ENCODE results near the gene FAM120B.

FAM120B gene

GRCh38 chr6:170444056-170444591 is 137.6 kb downstream of the FAM120B start:
- no peak for DNase-seq (ENCODE audit: low spot score)

GRCh38 chr6:170444811-170445211 is 138.3 kb downstream of the FAM120B start:
- no peak for DNase-seq (ENCODE audit: low spot score)

- no peak for DNase-seq (ENCODE audit: low spot score)
These were observed 138.9 kb downstream of the FAM120B start for GRCh38 chr6:170445487-170445886.

GRCh38 chr6:170445971-170446370 is 139.4 kb downstream of the FAM120B start:
- no peak for DNase-seq (ENCODE audit: low spot score)

GRCh38 chr6:170446841-170447560 is 140.4 kb downstream of the FAM120B start:
- DNase-seq (ENCODE audit: low spot score), result no peak

GRCh38 chr6:170447561-170447930 is 141.0 kb downstream of the FAM120B start:
- no peak for DNase-seq (ENCODE audit: low spot score)

GRCh38 chr6:170448317-170448716 is 141.8 kb downstream of the FAM120B start:
- DNase-seq (ENCODE audit: low spot score), result no peak

- no peak for DNase-seq (ENCODE audit: low spot score)
These were observed 142.4 kb downstream of the FAM120B start for GRCh38 chr6:170448751-170449630.

- no peak for DNase-seq (ENCODE audit: low spot score)
These were observed 143.5 kb downstream of the FAM120B start for GRCh38 chr6:170449835-170450753.

- no peak for DNase-seq (ENCODE audit: low spot score)
These were observed 144.6 kb downstream of the FAM120B start for GRCh38 chr6:170450916-170451761.

- DNase-seq (ENCODE audit: low spot score), result no peak
These were observed 145.4 kb downstream of the FAM120B start for GRCh38 chr6:170451762-170452651.

- DNase-seq (ENCODE audit: low spot score), result no peak
These were observed 146.4 kb downstream of the FAM120B start for GRCh38 chr6:170452767-170453545.

- DNase-seq (ENCODE audit: low spot score), result no peak
These were observed 147.3 kb downstream of the FAM120B start for GRCh38 chr6:170453586-170454511.

GRCh38 chr6:170454512-170455285 is 148.1 kb downstream of the FAM120B start:
- DNase-seq (ENCODE audit: low spot score), result no peak

- DNase-seq (ENCODE audit: low spot score), result no peak
These were observed 148.9 kb downstream of the FAM120B start for GRCh38 chr6:170455335-170455979.

- no peak for DNase-seq (ENCODE audit: low spot score)
These were observed 149.8 kb downstream of the FAM120B start for GRCh38 chr6:170456334-170456733.
